ENCODE results near the gene GSTM4. TPM values are rescaled to one million over a fixed set of nuclear protein-coding genes. Genes with fewer than 3 reads are reported as not detected.

Gene GSTM4
- total and polyA plus RNA-seq, 9 of the 15 experiments (the other 6 are each of a cell fraction or from before 2014, with no cell fraction given): 18.8 to 53.4 (median 38.8) TPM

DNA sequence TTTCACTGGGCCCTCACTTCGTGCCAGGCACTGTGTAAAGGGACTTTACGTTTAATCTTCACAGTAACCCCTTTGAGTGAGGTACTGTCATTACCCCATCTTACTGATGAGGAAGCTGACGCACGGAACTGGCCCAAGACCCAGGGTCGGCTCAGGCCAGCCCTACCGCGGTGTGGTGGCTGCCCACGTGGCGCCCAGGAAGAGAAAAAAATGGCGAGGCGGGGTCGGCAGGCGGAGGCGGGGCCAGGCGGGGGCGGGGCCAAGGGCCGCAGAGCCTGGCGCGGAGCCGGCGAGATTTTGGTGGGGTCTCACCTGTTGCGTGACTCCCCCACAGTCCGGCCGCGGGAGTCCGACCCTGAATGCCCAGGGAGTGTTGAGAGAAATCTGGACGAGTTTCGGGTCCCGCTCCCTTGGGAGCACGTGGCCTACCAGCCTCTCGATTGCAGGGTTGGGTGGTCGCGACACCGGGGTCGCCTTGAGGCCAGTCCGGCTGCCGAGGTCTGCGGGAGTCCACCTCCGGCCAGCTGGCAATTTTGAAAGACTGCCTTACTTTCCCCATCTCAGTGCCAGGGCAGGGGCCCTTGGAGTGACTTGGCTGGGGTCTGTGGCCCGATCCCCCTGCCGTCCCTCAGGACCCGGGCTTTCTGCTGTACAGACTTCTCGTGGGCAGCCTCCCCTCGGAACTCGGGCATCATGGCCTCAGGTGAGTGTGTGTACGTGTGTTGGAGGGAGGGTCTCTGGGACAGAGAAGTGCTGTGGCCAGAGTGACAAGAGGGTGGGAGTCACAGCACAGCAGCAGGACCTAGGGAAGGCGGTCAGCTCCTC is 36.1 kb upstream of the GSTM4 start, which contains the start of the genes AMPD2 and GNAT2 (continued):
- TF ChIP-seq, protein P1, sequence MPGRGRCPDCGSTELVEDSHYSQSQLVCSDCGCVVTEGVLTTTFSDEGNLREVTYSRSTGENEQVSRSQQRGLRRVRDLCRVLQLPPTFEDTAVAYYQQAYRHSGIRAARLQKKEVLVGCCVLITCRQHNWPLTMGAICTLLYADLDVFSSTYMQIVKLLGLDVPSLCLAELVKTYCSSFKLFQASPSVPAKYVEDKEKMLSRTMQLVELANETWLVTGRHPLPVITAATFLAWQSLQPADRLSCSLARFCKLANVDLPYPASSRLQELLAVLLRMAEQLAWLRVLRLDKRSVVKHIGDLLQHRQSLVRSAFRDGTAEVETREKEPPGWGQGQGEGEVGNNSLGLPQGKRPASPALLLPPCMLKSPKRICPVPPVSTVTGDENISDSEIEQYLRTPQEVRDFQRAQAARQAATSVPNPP (IDR thresholded peaks at IDR 0.05; ENCODE audit: borderline replicate concordance, insufficient read depth, insufficient read length): no peak
- TF ChIP-seq ELF4 (CRISPR knock-in tag; IDR thresholded peaks at IDR 0.05) (peak; percentile 69; the same call in 1 of the 2 replicates), SLC30A9 (CRISPR knock-in tag; IDR thresholded peaks at IDR 0.05) (no peak), ZNF134 (CRISPR knock-in tag; conservative IDR thresholded peaks at IDR 0.05) (no peak), ZZZ3 (IDR thresholded peaks at IDR 0.05) (no peak), FOXJ3 (CRISPR knock-in tag; IDR thresholded peaks at IDR 0.05) (no peak), TRIM28 (IDR thresholded peaks at IDR 0.05) (no peak), TSC22D4 (tag; IDR thresholded peaks at IDR 0.05) (no peak), NBN (IDR thresholded peaks at IDR 0.05; ENCODE audit: low read depth) (no peak), ZNF76 (CRISPR knock-in tag; IDR thresholded peaks at IDR 0.05; ENCODE audit: borderline replicate concordance) (no peak), SAFB (IDR thresholded peaks at IDR 0.05; ENCODE audit: borderline replicate concordance, low read depth, low read length) (0 out of 2 replicates have a peak, but pooled peaks have one; percentile 12), ETV1 (tag; conservative IDR thresholded peaks at IDR 0.05; ENCODE audit: low read depth) (no peak; the same call in 1 of the 2 replicates), SIN3B (IDR thresholded peaks at IDR 0.05; ENCODE audit: low read depth) (no peak), PML (IDR thresholded peaks at IDR 0.05; ENCODE audit: low read length) (peak; percentile 52; the same call in 1 of the 2 replicates), TBP (optimal IDR thresholded peaks at IDR 0.05; ENCODE audit: low read depth, low read length) (peak; percentile 70), ZNF263 (CRISPR knock-in tag; IDR thresholded peaks at IDR 0.05; ENCODE audit: borderline replicate concordance) (no peak; the same call in 1 of the 2 replicates), ZNF707 (CRISPR knock-in tag; conservative IDR thresholded peaks at IDR 0.05) (no peak), ATF7 (IDR thresholded peaks at IDR 0.05) (peak; percentile 55), LARP7 (IDR thresholded peaks at IDR 0.05) (no peak)
- TF ChIP-seq, protein P2, sequence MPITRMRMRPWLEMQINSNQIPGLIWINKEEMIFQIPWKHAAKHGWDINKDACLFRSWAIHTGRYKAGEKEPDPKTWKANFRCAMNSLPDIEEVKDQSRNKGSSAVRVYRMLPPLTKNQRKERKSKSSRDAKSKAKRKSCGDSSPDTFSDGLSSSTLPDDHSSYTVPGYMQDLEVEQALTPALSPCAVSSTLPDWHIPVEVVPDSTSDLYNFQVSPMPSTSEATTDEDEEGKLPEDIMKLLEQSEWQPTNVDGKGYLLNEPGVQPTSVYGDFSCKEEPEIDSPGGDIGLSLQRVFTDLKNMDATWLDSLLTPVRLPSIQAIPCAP (CRISPR knock-in tag; IDR thresholded peaks at IDR 0.05; ENCODE audit: borderline replicate concordance): no peak
- TF ChIP-seq, protein P3, sequence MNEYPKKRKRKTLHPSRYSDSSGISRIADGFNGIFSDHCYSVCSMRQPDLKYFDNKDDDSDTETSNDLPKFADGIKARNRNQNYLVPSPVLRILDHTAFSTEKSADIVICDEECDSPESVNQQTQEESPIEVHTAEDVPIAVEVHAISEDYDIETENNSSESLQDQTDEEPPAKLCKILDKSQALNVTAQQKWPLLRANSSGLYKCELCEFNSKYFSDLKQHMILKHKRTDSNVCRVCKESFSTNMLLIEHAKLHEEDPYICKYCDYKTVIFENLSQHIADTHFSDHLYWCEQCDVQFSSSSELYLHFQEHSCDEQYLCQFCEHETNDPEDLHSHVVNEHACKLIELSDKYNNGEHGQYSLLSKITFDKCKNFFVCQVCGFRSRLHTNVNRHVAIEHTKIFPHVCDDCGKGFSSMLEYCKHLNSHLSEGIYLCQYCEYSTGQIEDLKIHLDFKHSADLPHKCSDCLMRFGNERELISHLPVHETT (CRISPR knock-in tag; conservative IDR thresholded peaks at IDR 0.05 in 1 of 2, IDR thresholded peaks at IDR 0.05 in 1 of 2): peak in 1 of 2 experiments; percentile 38; a peak in 3 of 4 replicates
- TF ChIP-seq, protein P4, sequence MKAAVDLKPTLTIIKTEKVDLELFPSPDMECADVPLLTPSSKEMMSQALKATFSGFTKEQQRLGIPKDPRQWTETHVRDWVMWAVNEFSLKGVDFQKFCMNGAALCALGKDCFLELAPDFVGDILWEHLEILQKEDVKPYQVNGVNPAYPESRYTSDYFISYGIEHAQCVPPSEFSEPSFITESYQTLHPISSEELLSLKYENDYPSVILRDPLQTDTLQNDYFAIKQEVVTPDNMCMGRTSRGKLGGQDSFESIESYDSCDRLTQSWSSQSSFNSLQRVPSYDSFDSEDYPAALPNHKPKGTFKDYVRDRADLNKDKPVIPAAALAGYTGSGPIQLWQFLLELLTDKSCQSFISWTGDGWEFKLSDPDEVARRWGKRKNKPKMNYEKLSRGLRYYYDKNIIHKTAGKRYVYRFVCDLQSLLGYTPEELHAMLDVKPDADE (conservative IDR thresholded peaks at IDR 0.05; ENCODE audit: control insufficient read depth, low read depth, low read length): peak; percentile 59; the same call in 1 of the 2 replicates
- TF ChIP-seq, protein P5, sequence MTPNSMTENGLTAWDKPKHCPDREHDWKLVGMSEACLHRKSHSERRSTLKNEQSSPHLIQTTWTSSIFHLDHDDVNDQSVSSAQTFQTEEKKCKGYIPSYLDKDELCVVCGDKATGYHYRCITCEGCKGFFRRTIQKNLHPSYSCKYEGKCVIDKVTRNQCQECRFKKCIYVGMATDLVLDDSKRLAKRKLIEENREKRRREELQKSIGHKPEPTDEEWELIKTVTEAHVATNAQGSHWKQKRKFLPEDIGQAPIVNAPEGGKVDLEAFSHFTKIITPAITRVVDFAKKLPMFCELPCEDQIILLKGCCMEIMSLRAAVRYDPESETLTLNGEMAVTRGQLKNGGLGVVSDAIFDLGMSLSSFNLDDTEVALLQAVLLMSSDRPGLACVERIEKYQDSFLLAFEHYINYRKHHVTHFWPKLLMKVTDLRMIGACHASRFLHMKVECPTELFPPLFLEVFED (CRISPR knock-in tag; conservative IDR thresholded peaks at IDR 0.05): no peak

All from K562 (cell line).